GM12878 (cell line): ENCODE measurements around the gene CACNA1I. TPM values are rescaled to one million over a fixed set of nuclear protein-coding genes. Genes with fewer than 3 reads are reported as not detected.

Source experiments
- ATAC-seq: fragments of 200-7000 bp; cut with Tn5 transposase; 3 replicates; pipeline ENCODE4 v1.9.1; 2020; ENCODE audit warnings: mild to moderate bottlenecking, moderate library complexity
- BruUV-seq: library from RNA; stranded (reverse); fragments of 400-500 nt; replicated peaks from 2 replicates; lab custom pipeline; 2021; lab: Mats Ljungman, UMichigan
- CTCF ChIA-PET: fragments of 300-600 bp; sonication (Branson Sonifier 250); formaldehyde crosslinking; extraction: SDS; loops from one replicate; lab custom pipeline; 2021; ENCODE audit warnings: inconsistent platforms; lab: Yijun Ruan, JAX
- POLR2A ChIA-PET: fragments of 350-600 bp; formaldehyde crosslinking; extraction: SDS; loops from one replicate; lab custom pipeline; 2021; ENCODE audit warnings: inconsistent platforms; lab: Charles Lee
- RAD21 ChIA-PET: fragments of 300-600 bp; sonication (Branson Sonifier 250); formaldehyde crosslinking; loops from one replicate; lab custom pipeline; 2023; ENCODE audit warnings: antibody characterized with exemption; ENCODE audit not compliant: unreplicated experiment; lab: Charles Lee
- SMC1A ChIA-PET: fragments of 300-600 bp; sonication (Branson Sonifier 250); formaldehyde crosslinking; loops from one replicate; lab custom pipeline; 2023; ENCODE audit not compliant: unreplicated experiment, uncharacterized antibody; lab: Charles Lee
- DNase-seq: peaks from one replicate; pipeline ENCODE4 v3.0.0-alpha.2; 2011; ENCODE audit warnings: low read depth, low spot score
- FAIRE-seq: peaks from 3 replicates; lab custom pipeline; 2011; peaks lifted over from hg19 to GRCh38; lab: Jason Lieb, UNC
- H2AFZ ChIP-seq: 2 replicates; pipeline ENCODE4 v1.6.0; 2011; ENCODE audit warnings: low read depth, low read length, control low read depth; ENCODE audit not compliant: control insufficient read depth
- H3K27ac ChIP-seq: 2 replicates; pipeline ENCODE4 v1.5.1; 2011; ENCODE audit warnings: control low read depth; ENCODE audit not compliant: control insufficient read depth, insufficient read depth
- H3K27me3 ChIP-seq, 2 experiments: replicated peaks in 1 of 2; 2 replicates each; pipeline versions ENCODE4 v1.6.0 to v1.6.1; 2011; ENCODE audit warnings: low read length in 1 of 2; ENCODE audit not compliant: control insufficient read depth in 2 of 2, insufficient read depth in 2 of 2
- H3K36me3 ChIP-seq, 2 experiments: 2 replicates each; pipeline ENCODE4 v1.5.1; 2011; ENCODE audit warnings: low read length in 1 of 2; ENCODE audit not compliant: control insufficient read depth in 2 of 2, insufficient read depth in 2 of 2
- H3K4me1 ChIP-seq: 2 replicates; pipeline ENCODE4 v1.6.1; 2011; ENCODE audit warnings: mild to moderate bottlenecking, low read length, moderate library complexity, mixed read lengths; ENCODE audit not compliant: control insufficient read depth, insufficient read depth
- H3K4me2 ChIP-seq: 2 replicates; pipeline ENCODE4 v1.6.0; 2011; ENCODE audit warnings: control low read depth; ENCODE audit not compliant: control insufficient read depth, insufficient read depth
- H3K4me3 ChIP-seq: fragments of 200-600 bp; sonication (generic); 2 replicates; pipeline ENCODE4 v1.5.1; 2016
- H3K79me2 ChIP-seq: 2 replicates; pipeline ENCODE4 v1.6.0; 2011; ENCODE audit warnings: low read length; ENCODE audit not compliant: control insufficient read depth, insufficient read depth
- H3K9ac ChIP-seq: 2 replicates; pipeline ENCODE4 v1.8.0; 2011; ENCODE audit warnings: low read length, control low read depth, mixed read lengths; ENCODE audit not compliant: control insufficient read depth, insufficient read depth
- H3K9me3 ChIP-seq: replicated peaks from 3 replicates; pipeline ENCODE4 v1.5.1; 2011; ENCODE audit warnings: mild to moderate bottlenecking, low read length; ENCODE audit not compliant: control insufficient read depth, insufficient read depth
- H4K20me1 ChIP-seq: 2 replicates; pipeline ENCODE4 v1.6.0; 2011; ENCODE audit not compliant: control insufficient read depth, insufficient read depth
- CUX1 ChIP-seq: IDR thresholded peaks from 2 replicates; pipeline ENCODE4 v1.6.1; 2012; ENCODE audit warnings: improper control_type of control experiment, low read depth, low read length; ENCODE audit not compliant: insufficient replicate concordance
- ETV6 ChIP-seq, 2 experiments: fragments of 450-650 bp in 1 of 2; IDR thresholded peaks in 1 of 2; conservative IDR thresholded peaks in 1 of 2; 2 replicates each; pipeline ENCODE4 v1.6.1; 2014; ENCODE audit warnings: antibody characterized with exemption in 1 of 2, borderline replicate concordance in 1 of 2, low read depth in 1 of 2, mild to moderate bottlenecking in 1 of 2, moderate library complexity in 1 of 2
- EZH2 ChIP-seq: IDR thresholded peaks from 2 replicates; pipeline ENCODE4 v1.6.1; 2012; ENCODE audit warnings: low read depth, mild to moderate bottlenecking, control low read depth, inconsistent platforms, low read length, borderline replicate concordance; ENCODE audit not compliant: control insufficient read depth
- MTA3 ChIP-seq: IDR thresholded peaks from 2 replicates; pipeline ENCODE4 v1.6.1; 2012; ENCODE audit warnings: low read length, inconsistent platforms, borderline replicate concordance
- NFYA ChIP-seq: IDR thresholded peaks from 2 replicates; pipeline ENCODE4 v1.6.1; 2011; ENCODE audit warnings: low read depth, mild to moderate bottlenecking, low read length, improper control_type of control experiment, borderline replicate concordance
- NRF1 ChIP-seq: conservative IDR thresholded peaks from 2 replicates; pipeline ENCODE4 v1.6.1; 2011; ENCODE audit warnings: mild to moderate bottlenecking, low read depth, low read length, improper control_type of control experiment
- POLR2A ChIP-seq: IDR thresholded peaks from 2 replicates; pipeline ENCODE4 v1.6.1; 2011; ENCODE audit warnings: low read depth, mild to moderate bottlenecking, low read length
- RBBP5 ChIP-seq: fragments of 200-600 bp; sonication (generic); conservative IDR thresholded peaks from 2 replicates; pipeline ENCODE4 v1.6.1; 2016
- RELB ChIP-seq: fragments of 450-650 bp; IDR thresholded peaks from 2 replicates; pipeline ENCODE4 v1.6.1; 2017; ENCODE audit warnings: low read depth, mild to moderate bottlenecking, moderate library complexity
- SMARCA5 ChIP-seq: fragments of 450-650 bp; IDR thresholded peaks from 2 replicates; pipeline ENCODE4 v1.6.1; 2017; ENCODE audit warnings: mild to moderate bottlenecking
- TAF1 ChIP-seq: IDR thresholded peaks from 2 replicates; pipeline ENCODE4 v1.6.1; 2011; ENCODE audit warnings: mild to moderate bottlenecking, low read depth, low read length, borderline replicate concordance
- YBX1 ChIP-seq: fragments of 450-650 bp; IDR thresholded peaks from 2 replicates; pipeline ENCODE4 v1.6.1; 2016; ENCODE audit warnings: antibody characterized with exemption
- YY1 ChIP-seq: IDR thresholded peaks from 2 replicates; pipeline ENCODE4 v1.6.1; 2011; ENCODE audit warnings: low read depth, mild to moderate bottlenecking, low read length
- ZZZ3 ChIP-seq: IDR thresholded peaks from 2 replicates; pipeline ENCODE4 v1.6.1; 2011; ENCODE audit warnings: low read depth; ENCODE audit not compliant: control insufficient read depth, insufficient read length
- WGBS: methylation state at CpG from one replicate; pipeline ENCODE4 v1.1.6; 2016; ENCODE audit warnings: low lambda C conversion rate; ENCODE audit not compliant: insufficient replicate concordance, insufficient coverage; ENCODE audit errors: missing lambda C conversion rate; 5-methylcytosine and 5-hydroxymethylcytosine counted together
- in situ Hi-C: fragments of 300-500 bp; cut with MboI; formaldehyde crosslinking; loops from 9 replicates; pipeline ENCODE4 v1.14.3; 2018; ENCODE audit warnings: mixed read lengths
- intact Hi-C: fragments of 100-400 bp; cut with micrococcal nuclease; formaldehyde crosslinking; loops from one replicate; pipeline ENCODE4 v1.14.2; 2022; ENCODE audit not compliant: unreplicated experiment
- polyA plus RNA-seq, 11 experiments: library from polyadenylated mRNA; depleted of rRNA in 4 of 11; unstranded in 6 of 11; stranded (reverse) in 5 of 11; fragments of >200 nt; fragmentation: Nextera tagmentation in 4 of 11; fragmentation: Illumina TruSeq in 1 of 11; extraction: Ambion mirVana in 4 of 11; extraction: Trizol in 1 of 11; gene quantifications; 1 replicate in 1 of 11; 2 replicates in 10 of 11; pipeline versions ENCODE4 v1.2.1 to v1.2.3, GENCODE V29; 2011 to 2016; ENCODE audit warnings: inconsistent platforms in 2 of 11, missing spikeins in 2 of 11, low read depth in 1 of 11
- total RNA-seq, 4 experiments: library from RNA; depleted of rRNA in 3 of 4; stranded (reverse); fragments of >200 nt in 3 of 4; fragmentation: Illumina TruSeq in 1 of 4; extraction: Trizol in 1 of 4; gene quantifications; 2 replicates each; pipeline versions ENCODE4 v1.2.1 to v1.2.3, GENCODE V29; 2013 to 2021

Gene CACNA1I
- total and polyA plus RNA-seq, 10 of the 15 experiments (the other 5 are each of a cell fraction or from before 2014, with no cell fraction given), result 0.01 to 0.03 TPM; not detected in 8

- no TSS peak for BruUV-seq
- Histone ChIP-seq H3K27me3 (no peaks in the 10 kb centered on the region), H3K9ac (peak overlapping the region; percentile 85), H3K79me2 (peaks cover 61% of the 10 kb centered on the region), H3K27ac (peak overlapping the region; percentile 96), H3K4me3 (peak overlapping the region; percentile 70), H3K36me3 (peaks cover 10 to 11% of the 10 kb centered on the region in 2 experiments; a peak in 3 of 4 replicates), H4K20me1 (peaks cover 17% of the 10 kb centered on the region), H3K4me2 (peak overlapping the region; percentile 100), H2AFZ (peak overlapping the region; percentile 39; the same call in 1 of the 2 replicates), H3K4me1 (peaks cover 58% of the 10 kb centered on the region), H3K9me3 (no peaks in the 10 kb centered on the region)
- POLR2A ChIA-PET, result interaction anchor here (0.5 to 2.6 kb wide), 14 partner anchors 8 to 379 kb away, joined by 3 to 32 read pairs (median 6); partner anchors contain the start of genes ATF4 and RPL3
- CTCF ChIA-PET, result interaction anchor here (0.6 to 17.8 kb wide), 35 partner anchors 8 to 858 kb away, joined by 3 to 372 read pairs (median 5); partner anchors contain the start of genes ATF4, MIEF1, RPL3 and SYNGR1
- ATAC-seq, result peak; percentile 11
- RAD21 ChIA-PET, result interaction anchor here (0.8 to 4.7 kb wide), 27 partner anchors 8 to 649 kb away, joined by 3 to 44 read pairs (median 6); partner anchors contain the start of genes ATF4, MIEF1, RPL3 and TAB1
- WGBS, result 24% methylated on average over 12 of the region's 12 CpGs
- SMC1A ChIA-PET, result interaction anchor here (0.8 to 2.9 kb wide), 22 partner anchors 8 to 516 kb away, joined by 3 to 30 read pairs (median 8); partner anchors contain the start of genes ATF4, MIEF1, RPL3 and TAB1
- intact Hi-C loops, result loop anchor here (2.0 kb wide), 3 partner anchors 185 to 357 kb away; partner anchors contain the start of gene RPL3
- FAIRE-seq, result no peak
- in situ Hi-C loops, result no loop called here
- no peak for DNase-seq
- no peak for TF ChIP-seq SMARCA5
- peak; percentile 77 for TF ChIP-seq POLR2A
- TF ChIP-seq NFYA, result no peak
- no peak for TF ChIP-seq EZH2
- TF ChIP-seq ZZZ3, result no peak
- TF ChIP-seq CUX1, result no peak
- TF ChIP-seq YY1, result no peak
- no peak for TF ChIP-seq RBBP5
- TF ChIP-seq NRF1, result no peak
- TF ChIP-seq ETV6 (conservative IDR thresholded peaks at IDR 0.05 in 1 of 2, IDR thresholded peaks at IDR 0.05 in 1 of 2; ENCODE audit: borderline replicate concordance in 1 of 2, low read depth in 1 of 2), result no peak; a peak in 1 of 4 replicates
- TF ChIP-seq TAF1, result no peak
- no peak for TF ChIP-seq MTA3
- no peak for TF ChIP-seq RELB
- TF ChIP-seq YBX1, result no peak
Observed at GRCh38 chr22:39528080-39528661, 42.4 kb upstream of the CACNA1I start.
